Endothelial cell of umbilical vein (primary cell): Measurements from ENCODE around the gene CD81. TPM values are rescaled to one million over a fixed set of nuclear protein-coding genes. Genes with fewer than 3 reads are reported as not detected.

Experiments used
- BruUV-seq: library from RNA; stranded (reverse); fragments of 400-500 nt; replicated peaks from 2 replicates; lab custom pipeline; 2021; lab: Mats Ljungman, UMichigan
- CTCF ChIA-PET: fragments of 300-600, 350-600 bp; sonication (Branson Sonifier 250); formaldehyde crosslinking; loops from one replicate; lab custom pipeline; 2021; ENCODE audit warnings: antibody characterized with exemption, inconsistent platforms; lab: Charles Lee
- POLR2A ChIA-PET: fragments of 300-600, 350-600 bp; sonication (Branson Sonifier 250); formaldehyde crosslinking; loops from one replicate; lab custom pipeline; 2021; ENCODE audit warnings: antibody characterized with exemption, inconsistent platforms; lab: Charles Lee
- DNase-seq: peaks from one replicate; pipeline ENCODE4 v3.0.0-alpha.2; 2011; ENCODE audit warnings: low read depth, low spot score
- FAIRE-seq: peaks from 2 replicates; lab custom pipeline; 2011; peaks lifted over from hg19 to GRCh38; lab: Jason Lieb, UNC
- H2AFZ ChIP-seq: 2 replicates; pipeline ENCODE4 v1.6.0; 2012; ENCODE audit warnings: low read depth, low read length, control low read depth, inconsistent platforms
- H3K27ac ChIP-seq: 2 replicates; pipeline ENCODE4 v1.5.1; 2011; ENCODE audit warnings: low read depth, mild to moderate bottlenecking, control low read depth, low read length, moderate library complexity; ENCODE audit not compliant: insufficient read depth
- H3K27me3 ChIP-seq, 2 experiments: 2 replicates each; pipeline versions ENCODE4 v1.6.0 to v1.6.1; 2011; ENCODE audit warnings: low read length in 2 of 2, mixed read lengths in 1 of 2; ENCODE audit not compliant: control insufficient read depth in 2 of 2, insufficient read depth in 2 of 2
- H3K36me3 ChIP-seq, 2 experiments: 2 replicates in 1 of 2; 3 replicates in 1 of 2; pipeline ENCODE4 v1.5.1; 2011; ENCODE audit warnings: low read length in 2 of 2, mild to moderate bottlenecking in 1 of 2, moderate library complexity in 1 of 2; ENCODE audit not compliant: control insufficient read depth in 2 of 2, insufficient read depth in 2 of 2; ENCODE audit errors: extremely low read depth in 1 of 2
- H3K4me1 ChIP-seq: 3 replicates; pipeline ENCODE4 v1.5.1; 2011; ENCODE audit warnings: mild to moderate bottlenecking, low read length; ENCODE audit not compliant: control insufficient read depth, insufficient read depth; ENCODE audit errors: extremely low read depth
- H3K4me2 ChIP-seq: 2 replicates; pipeline ENCODE4 v1.6.1; 2011; ENCODE audit warnings: low read length, control low read depth, mixed read lengths; ENCODE audit not compliant: insufficient read depth
- H3K4me3 ChIP-seq, 3 experiments: fragments of 200-600 bp in 1 of 3; sonication (generic), shearing (Covaris generic) in 1 of 3; replicated peaks in 1 of 3; 2 replicates each; pipeline ENCODE4 v1.5.1; 2011 to 2016; ENCODE audit warnings: control low read depth in 3 of 3, low read length in 3 of 3, mild to moderate bottlenecking in 2 of 3, inconsistent platforms in 1 of 3, low read depth in 1 of 3, moderate library complexity in 1 of 3; ENCODE audit not compliant: insufficient read depth in 1 of 3
- H3K79me2 ChIP-seq: 2 replicates; pipeline ENCODE4 v1.6.0; 2012; ENCODE audit warnings: low read length, inconsistent platforms; ENCODE audit not compliant: control insufficient read depth, insufficient read depth
- H3K9ac ChIP-seq: replicated peaks from 2 replicates; pipeline ENCODE3; 2011; ENCODE audit warnings: low read length, control low read depth; ENCODE audit not compliant: insufficient read depth; ENCODE audit errors: extremely low read depth
- H3K9me1 ChIP-seq: replicated peaks from 3 replicates; pipeline ENCODE4 v1.6.0; 2011; ENCODE audit warnings: mild to moderate bottlenecking, low read length; ENCODE audit not compliant: control insufficient read depth, insufficient read depth; ENCODE audit errors: extremely low read depth
- H3K9me3 ChIP-seq: replicated peaks from 2 replicates; pipeline ENCODE4 v1.5.1; 2012; ENCODE audit warnings: low read length, inconsistent platforms; ENCODE audit not compliant: control insufficient read depth, insufficient read depth
- H4K20me1 ChIP-seq: replicated peaks from 2 replicates; pipeline ENCODE3; 2011; ENCODE audit warnings: mild to moderate bottlenecking, low read length; ENCODE audit not compliant: control insufficient read depth, insufficient read depth; ENCODE audit errors: extremely low read depth
- EZH2 ChIP-seq: IDR thresholded peaks from 2 replicates; pipeline ENCODE4 v1.6.1; 2012; ENCODE audit warnings: borderline replicate concordance, low read depth, mild to moderate bottlenecking, moderate library complexity, low read length, inconsistent platforms; ENCODE audit not compliant: severe bottlenecking
- FOS ChIP-seq: IDR thresholded peaks from 2 replicates; pipeline ENCODE4 v1.6.1; 2011; ENCODE audit warnings: mild to moderate bottlenecking, low read length, moderate library complexity, borderline replicate concordance; ENCODE audit not compliant: insufficient read depth
- GATA2 ChIP-seq: IDR thresholded peaks from 2 replicates; pipeline ENCODE4 v1.7.0; 2011; ENCODE audit warnings: low read depth, mild to moderate bottlenecking, moderate library complexity, mixed read lengths, low read length; ENCODE audit not compliant: insufficient read length, insufficient read depth
- POLR2A ChIP-seq: IDR thresholded peaks from 2 replicates; pipeline ENCODE4 v1.6.1; 2012; ENCODE audit warnings: low read depth, mild to moderate bottlenecking, control low read depth, low read length
- POLR2AphosphoS5 ChIP-seq: IDR thresholded peaks from 2 replicates; pipeline ENCODE4 v1.6.1; 2012; ENCODE audit warnings: low read depth, mild to moderate bottlenecking, control low read depth, low read length, moderate library complexity; ENCODE audit not compliant: insufficient read depth
- dilution Hi-C: fragments of 300-500 bp; cut with MboI; formaldehyde crosslinking; loops from one replicate; pipeline ENCODE4 v1.15.0; 2019; ENCODE audit warnings: low sequenced_read_pairs; ENCODE audit not compliant: extremely low pct_ligation_motif_present
- intact Hi-C: fragments of 100-400 bp; cut with micrococcal nuclease; formaldehyde crosslinking; loops from one replicate; pipeline ENCODE4 v1.10.0; 2022
- polyA plus RNA-seq, 4 experiments: library from polyadenylated mRNA; depleted of rRNA in 3 of 4; stranded (reverse) in 3 of 4; unstranded in 1 of 4; fragments of >200 nt; gene quantifications; 2 replicates each; pipeline versions ENCODE4 v1.2.1 to v1.2.3, GENCODE V29; 2011 to 2012; ENCODE audit warnings: missing spikeins in 1 of 4
- total RNA-seq: library from RNA; stranded (reverse); gene quantifications from 2 replicates; pipeline ENCODE4 v1.2.3, GENCODE V29; 2021
- TF ChIP-seq, protein P1 (sequence below), 2 donors: IDR thresholded peaks; 1 replicate in 1 of 2; 2 replicates in 1 of 2; pipeline ENCODE4 v1.5.1; 2011; ENCODE audit warnings: low read length in 2 of 2, mild to moderate bottlenecking in 2 of 2, moderate library complexity in 2 of 2, control low read depth in 1 of 2, inconsistent platforms in 1 of 2, low read depth in 1 of 2; ENCODE audit not compliant: insufficient read depth in 1 of 2; ENCODE audit errors: extremely low read depth in 1 of 2

The CD81 gene
- total and polyA plus RNA-seq, 2 donors (not counting 3 experiments of a cell fraction or from before 2014, with no cell fraction given): 409 to 802 TPM

- BruUV-seq: no TSS peak
- POLR2A ChIA-PET: interaction anchor here (1.4 to 2.1 kb wide), 2 partner anchors 10 to 13 kb away, joined by 4 to 17 read pairs; partner anchors contain the start of genes CD81 and TSSC4
- no peak for FAIRE-seq
- H4K20me1 ChIP-seq: peaks cover 2% of the 10 kb centered on the region
- H3K4me1 ChIP-seq: peaks cover 25% of the 10 kb centered on the region
- peaks cover 2 to 18% of the 10 kb centered on the region in 2 experiments for H3K36me3 ChIP-seq
- H3K27me3 ChIP-seq: no peaks in the 10 kb centered on the region
- no peak overlapping the region for H2AFZ ChIP-seq
- no peaks in the 10 kb centered on the region for H3K9me1 ChIP-seq
- TF ChIP-seq POLR2A (no peak), EZH2 (no peak), GATA2 (no peak), POLR2AphosphoS5 (no peak), FOS (no peak)
- TF ChIP-seq, protein P1, sequence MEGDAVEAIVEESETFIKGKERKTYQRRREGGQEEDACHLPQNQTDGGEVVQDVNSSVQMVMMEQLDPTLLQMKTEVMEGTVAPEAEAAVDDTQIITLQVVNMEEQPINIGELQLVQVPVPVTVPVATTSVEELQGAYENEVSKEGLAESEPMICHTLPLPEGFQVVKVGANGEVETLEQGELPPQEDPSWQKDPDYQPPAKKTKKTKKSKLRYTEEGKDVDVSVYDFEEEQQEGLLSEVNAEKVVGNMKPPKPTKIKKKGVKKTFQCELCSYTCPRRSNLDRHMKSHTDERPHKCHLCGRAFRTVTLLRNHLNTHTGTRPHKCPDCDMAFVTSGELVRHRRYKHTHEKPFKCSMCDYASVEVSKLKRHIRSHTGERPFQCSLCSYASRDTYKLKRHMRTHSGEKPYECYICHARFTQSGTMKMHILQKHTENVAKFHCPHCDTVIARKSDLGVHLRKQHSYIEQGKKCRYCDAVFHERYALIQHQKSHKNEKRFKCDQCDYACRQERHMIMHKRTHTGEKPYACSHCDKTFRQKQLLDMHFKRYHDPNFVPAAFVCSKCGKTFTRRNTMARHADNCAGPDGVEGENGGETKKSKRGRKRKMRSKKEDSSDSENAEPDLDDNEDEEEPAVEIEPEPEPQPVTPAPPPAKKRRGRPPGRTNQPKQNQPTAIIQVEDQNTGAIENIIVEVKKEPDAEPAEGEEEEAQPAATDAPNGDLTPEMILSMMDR (IDR thresholded peaks at IDR 0.05; ENCODE audit: extremely low read depth in 1 of 2, insufficient read depth in 1 of 2, low read depth in 1 of 2, low read length in 2 of 2): no peak
- no peaks in the 10 kb centered on the region for H3K9me3 ChIP-seq
- H3K9ac ChIP-seq: no peak overlapping the region
- no peak for DNase-seq
- CTCF ChIA-PET: interaction anchor here (0.8 to 2.4 kb wide), 7 partner anchors 10 to 146 kb away, joined by 3 to 13 read pairs (median 4); partner anchors contain the start of genes CD81 and TSSC4
- no peak overlapping the region for H3K4me3 ChIP-seq
- no peak overlapping the region for H3K4me2 ChIP-seq
- H3K79me2 ChIP-seq: peaks cover 94% of the 10 kb centered on the region
- intact Hi-C loops (no loop called here), dilution Hi-C loops (no loop called here)
- peak overlapping the region; percentile 13 for H3K27ac ChIP-seq
Observed at GRCh38 chr11:2387266-2387987, 10.3 kb downstream of the CD81 start.
